ENCODE data around the gene DCLRE1B. TPM values are rescaled to one million over a fixed set of nuclear protein-coding genes. Genes with fewer than 3 reads are reported as not detected.

DCLRE1B gene
- total and polyA plus RNA-seq, 12 donors = 1.1 to 6.1 (median 3.8) TPM

GRCh38 chr1:113935970-113936369, 30.8 kb downstream of the DCLRE1B start:
- intact Hi-C loops (cut with DNase I) = no loop called here
- H3K4me1 ChIP-seq (replicated peaks in 1 of 2) = peaks cover 11 to 72% of the 10 kb centered on the region in 2 donors
- no peak overlapping the region for H3K4me3 ChIP-seq
- 68 to 86% (median 74%) methylated on average over 1 of the region's 1 CpG for WGBS, 4 donors
- H3K27ac ChIP-seq = no peak overlapping the region
- H3K9me3 ChIP-seq (replicated peaks in 1 of 3) = no peaks in the 10 kb centered on the region
- DNase-seq = no peak
- H3K36me3 ChIP-seq (replicated peaks in 1 of 2) = peaks cover 0 to 6% of the 10 kb centered on the region in 2 donors
- TF ChIP-seq CTCF (IDR thresholded peaks at IDR 0.05) (no peak), POLR2A (IDR thresholded peaks at IDR 0.05) (no peak)
- H3K27me3 ChIP-seq = no peaks in the 10 kb centered on the region

GRCh38 chr1:113937146-113937545, 32.0 kb downstream of the DCLRE1B start:
- no peak for DNase-seq
- H3K27me3 ChIP-seq = no peaks in the 10 kb centered on the region
- no peak overlapping the region for H3K4me3 ChIP-seq
- intact Hi-C loops (cut with DNase I) = no loop called here
- peaks cover 0 to 9% of the 10 kb centered on the region in 2 donors for H3K36me3 ChIP-seq (replicated peaks in 1 of 2)
- H3K9me3 ChIP-seq (replicated peaks in 1 of 3) = no peaks in the 10 kb centered on the region
- no peak overlapping the region for H3K27ac ChIP-seq
- H3K4me1 ChIP-seq (replicated peaks in 1 of 2) = peaks cover 1 to 60% of the 10 kb centered on the region in 2 donors
- TF ChIP-seq CTCF (IDR thresholded peaks at IDR 0.05) = no peak
- WGBS, 4 donors = 46 to 72% (median 59%) methylated on average over 1 of the region's 1 CpG

- Histone ChIP-seq H3K27me3 (no peaks in the 10 kb centered on the region), H3K36me3 (replicated peaks in 1 of 2) (peaks cover 0 to 9% of the 10 kb centered on the region in 2 donors), H3K4me1 (replicated peaks in 1 of 2) (peaks cover 0 to 49% of the 10 kb centered on the region in 2 donors), H3K9me3 (replicated peaks in 1 of 3) (no peaks in the 10 kb centered on the region), H3K4me3 (no peak overlapping the region), H3K27ac (no peak overlapping the region)
- no peak for DNase-seq
- intact Hi-C loops (cut with DNase I) = no loop called here
- 73 to 86% (median 83%) methylated on average over 5 of the region's 5 CpGs for WGBS, 4 donors
- TF ChIP-seq POLR2A (IDR thresholded peaks at IDR 0.05) = no peak
- no peak for TF ChIP-seq CTCF (IDR thresholded peaks at IDR 0.05)
These were observed 33.1 kb downstream of the DCLRE1B start for GRCh38 chr1:113938192-113938591.

GRCh38 chr1:113940365-113941244, 35.5 kb downstream of the DCLRE1B start:
- intact Hi-C loops (cut with DNase I) = no loop called here
- no peak overlapping the region for H3K4me3 ChIP-seq
- no peaks in the 10 kb centered on the region for H3K27me3 ChIP-seq
- H3K4me1 ChIP-seq (replicated peaks in 1 of 2) = peaks cover 0 to 28% of the 10 kb centered on the region in 2 donors
- peak overlapping the region in 2 of 5 donors; percentile 26 to 30 for H3K27ac ChIP-seq
- WGBS, 4 donors = 73 to 82% (median 79%) methylated on average over 13 to 16 of the region's 16 CpGs
- no peak for DNase-seq
- H3K36me3 ChIP-seq (replicated peaks in 1 of 2) = peaks cover 0 to 9% of the 10 kb centered on the region in 2 donors
- TF ChIP-seq POLR2A (IDR thresholded peaks at IDR 0.05) = no peak
- TF ChIP-seq CTCF (IDR thresholded peaks at IDR 0.05) = no peak
- H3K9me3 ChIP-seq (replicated peaks in 1 of 3) = no peaks in the 10 kb centered on the region
